ENCODE data around the gene PCMT1. TPM values are rescaled to one million over a fixed set of nuclear protein-coding genes. Genes with fewer than 3 reads are reported as not detected.

Gene PCMT1
- total and polyA plus RNA-seq, 10 of the 15 experiments (the other 5 are each of a cell fraction or from before 2014, with no cell fraction given) = 48.5 to 126 (median 81.2) TPM

GRCh38 chr6:149766156-149766769 is 16.7 kb downstream of the PCMT1 start:
- POLR2A ChIA-PET = no interaction called here
- WGBS (ENCODE audit: insufficient coverage, insufficient replicate concordance, low lambda C conversion rate, missing lambda C conversion rate) = 64% methylated on average over 3 of the region's 3 CpGs

More at GRCh38 chr6:149766156-149766769, 16.7 kb downstream of the PCMT1 start:
- Histone ChIP-seq H4K20me1 (ENCODE audit: control insufficient read depth, insufficient read depth) (no peaks in the 10 kb centered on the region), H3K27ac (ENCODE audit: control insufficient read depth, insufficient read depth) (no peak overlapping the region), H3K9me3 (replicated peaks; ENCODE audit: control insufficient read depth, insufficient read depth, low read length) (peaks cover 4% of the 10 kb centered on the region), H3K4me3 (no peak overlapping the region), H3K4me2 (ENCODE audit: control insufficient read depth, insufficient read depth) (no peak overlapping the region), H3K9ac (ENCODE audit: control insufficient read depth, insufficient read depth, low read length) (no peak overlapping the region), H3K79me2 (ENCODE audit: control insufficient read depth, insufficient read depth, low read length) (peaks cover 9% of the 10 kb centered on the region), H3K4me1 (ENCODE audit: control insufficient read depth, insufficient read depth, low read length) (peaks cover 9% of the 10 kb centered on the region), H2AFZ (ENCODE audit: control insufficient read depth, low read depth, low read length) (no peak overlapping the region), H3K36me3 (ENCODE audit: control insufficient read depth in 2 of 2, insufficient read depth in 2 of 2, low read length in 1 of 2) (no peaks in the 10 kb centered on the region), H3K27me3 (replicated peaks in 1 of 2; ENCODE audit: control insufficient read depth in 2 of 2, insufficient read depth in 2 of 2, low read length in 1 of 2) (no peaks in the 10 kb centered on the region)
- no peak for FAIRE-seq
- TF ChIP-seq RAD21 (IDR thresholded peaks at IDR 0.05; ENCODE audit: insufficient read depth, low read depth, low read length) (no peak), BMI1 (IDR thresholded peaks at IDR 0.05; ENCODE audit: borderline replicate concordance) (no peak), ZBED1 (IDR thresholded peaks at IDR 0.05; ENCODE audit: borderline replicate concordance) (no peak), EZH2 (IDR thresholded peaks at IDR 0.05; ENCODE audit: borderline replicate concordance, control insufficient read depth, low read depth, low read length) (no peak), SMARCA5 (IDR thresholded peaks at IDR 0.05) (no peak), FOXK2 (IDR thresholded peaks at IDR 0.05) (no peak), CBX3 (IDR thresholded peaks at IDR 0.05; ENCODE audit: borderline replicate concordance, low read depth) (no peak), RUNX3 (IDR thresholded peaks at IDR 0.05; ENCODE audit: low read length) (no peak), SKIL (IDR thresholded peaks at IDR 0.05; ENCODE audit: low read depth, poor library complexity, severe bottlenecking) (no peak), EED (IDR thresholded peaks at IDR 0.05; ENCODE audit: low read depth) (no peak), SRF (IDR thresholded peaks at IDR 0.05; ENCODE audit: low read depth in 2 of 2, low read length in 2 of 2) (no peak), HCFC1 (IDR thresholded peaks at IDR 0.05; ENCODE audit: low read length) (no peak)
- TF ChIP-seq, protein P1, sequence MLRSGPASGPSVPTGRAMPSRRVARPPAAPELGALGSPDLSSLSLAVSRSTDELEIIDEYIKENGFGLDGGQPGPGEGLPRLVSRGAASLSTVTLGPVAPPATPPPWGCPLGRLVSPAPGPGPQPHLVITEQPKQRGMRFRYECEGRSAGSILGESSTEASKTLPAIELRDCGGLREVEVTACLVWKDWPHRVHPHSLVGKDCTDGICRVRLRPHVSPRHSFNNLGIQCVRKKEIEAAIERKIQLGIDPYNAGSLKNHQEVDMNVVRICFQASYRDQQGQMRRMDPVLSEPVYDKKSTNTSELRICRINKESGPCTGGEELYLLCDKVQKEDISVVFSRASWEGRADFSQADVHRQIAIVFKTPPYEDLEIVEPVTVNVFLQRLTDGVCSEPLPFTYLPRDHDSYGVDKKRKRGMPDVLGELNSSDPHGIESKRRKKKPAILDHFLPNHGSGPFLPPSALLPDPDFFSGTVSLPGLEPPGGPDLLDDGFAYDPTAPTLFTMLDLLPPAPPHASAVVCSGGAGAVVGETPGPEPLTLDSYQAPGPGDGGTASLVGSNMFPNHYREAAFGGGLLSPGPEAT (IDR thresholded peaks at IDR 0.05; ENCODE audit: low read depth) = no peak
- TF ChIP-seq, protein P2, sequence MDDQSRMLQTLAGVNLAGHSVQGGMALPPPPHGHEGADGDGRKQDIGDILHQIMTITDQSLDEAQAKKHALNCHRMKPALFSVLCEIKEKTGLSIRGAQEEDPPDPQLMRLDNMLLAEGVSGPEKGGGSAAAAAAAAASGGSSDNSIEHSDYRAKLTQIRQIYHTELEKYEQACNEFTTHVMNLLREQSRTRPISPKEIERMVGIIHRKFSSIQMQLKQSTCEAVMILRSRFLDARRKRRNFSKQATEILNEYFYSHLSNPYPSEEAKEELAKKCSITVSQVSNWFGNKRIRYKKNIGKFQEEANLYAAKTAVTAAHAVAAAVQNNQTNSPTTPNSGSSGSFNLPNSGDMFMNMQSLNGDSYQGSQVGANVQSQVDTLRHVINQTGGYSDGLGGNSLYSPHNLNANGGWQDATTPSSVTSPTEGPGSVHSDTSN (IDR thresholded peaks at IDR 0.05; ENCODE audit: insufficient replicate concordance, low read depth, low read length) = no peak
- intact Hi-C loops (cut with micrococcal nuclease; ENCODE audit: unreplicated experiment) = no loop called here
- RAD21 ChIA-PET (ENCODE audit: unreplicated experiment) = no interaction called here
- CTCF ChIA-PET = interaction anchor here (1.0 kb wide), 1 partner anchor 22 kb away, joined by 3 read pairs; no protein-coding TSS in a partner anchor
- SMC1A ChIA-PET (ENCODE audit: uncharacterized antibody, unreplicated experiment) = interaction anchor here (0.6 kb wide), 1 partner anchor 9 kb away, joined by 3 read pairs; no protein-coding TSS in a partner anchor
- DNase-seq (ENCODE audit: low read depth, low spot score) = no peak
- TSS peak; percentile 45 for BruUV-seq (replicated peaks)
- in situ Hi-C loops (cut with MboI) = no loop called here
- no peak for ATAC-seq
